ENCODE data around the gene RAB26.

GRCh38 chr16:2194852-2195321, 46.5 kb downstream of the RAB26 start:
- no peak for TF ChIP-seq GATA2 (IDR thresholded peaks at IDR 0.05; ENCODE audit: low read depth, low read length)
- TF ChIP-seq GATA3 (IDR thresholded peaks at IDR 0.05; ENCODE audit: low read depth, low read length): no peak

Data from SH-SY5Y (cell line).